Panc1 (cell line): ENCODE data around the gene CTSO. TPM values are rescaled to one million over a fixed set of nuclear protein-coding genes. Genes with fewer than 3 reads are reported as not detected.

Experiments
- ATAC-seq: fragments of 200-7000 bp; cut with Tn5 transposase; 2 replicates; pipeline ENCODE4 v1.9.1; 2020; ENCODE audit warnings: mild to moderate bottlenecking, moderate library complexity
- BruUV-seq: library from RNA; stranded (reverse); fragments of 400-500 nt; replicated peaks from 2 replicates; lab custom pipeline; 2021; lab: Mats Ljungman, UMichigan
- CTCF ChIA-PET: fragments of 300-600 bp; sonication (Branson Sonifier 250); formaldehyde crosslinking; loops from one replicate; lab custom pipeline; 2022; ENCODE audit warnings: antibody characterized with exemption; lab: Charles Lee
- POLR2A ChIA-PET: fragments of 300-600 bp; sonication (Branson Sonifier 250); formaldehyde crosslinking; loops from one replicate; lab custom pipeline; 2022; ENCODE audit warnings: antibody characterized with exemption; lab: Charles Lee
- DNase-seq: peaks from one replicate; pipeline ENCODE4 v3.0.0-alpha.2; 2010; ENCODE audit warnings: low read depth, low spot score
- H3K27ac ChIP-seq: 2 replicates; pipeline ENCODE4 v1.5.1; 2011; ENCODE audit warnings: mild to moderate bottlenecking, low read length, inconsistent platforms
- H3K27me3 ChIP-seq: fragments of 200-500 bp; sonication (Bioruptor generic); 2 replicates; pipeline ENCODE4 v1.6.0; 2014; ENCODE audit warnings: low read length, inconsistent platforms; ENCODE audit not compliant: control insufficient read depth, insufficient read depth
- H3K36me3 ChIP-seq: fragments of 200-500 bp; sonication (Bioruptor generic); 2 replicates; pipeline ENCODE4 v1.5.1; 2014; ENCODE audit warnings: inconsistent platforms, mild to moderate bottlenecking, low read length, moderate library complexity; ENCODE audit not compliant: control insufficient read depth, insufficient read depth
- H3K4me1 ChIP-seq: 2 replicates; pipeline ENCODE4 v1.5.1; 2011; ENCODE audit warnings: inconsistent platforms, mild to moderate bottlenecking, low read length, moderate library complexity; ENCODE audit not compliant: control insufficient read depth, insufficient read depth
- H3K4me3 ChIP-seq, 2 experiments: 2 replicates each; pipeline ENCODE4 v1.5.1; 2011 to 2012; ENCODE audit warnings: low read depth in 2 of 2, low read length in 2 of 2, mild to moderate bottlenecking in 2 of 2, inconsistent platforms in 1 of 2, moderate library complexity in 1 of 2
- H3K9me3 ChIP-seq: fragments of 200-500 bp; sonication (Bioruptor generic); 2 replicates; pipeline ENCODE4 v1.5.1; 2014; ENCODE audit warnings: low read depth, mild to moderate bottlenecking, inconsistent platforms, low read length, moderate library complexity; ENCODE audit not compliant: control insufficient read depth, insufficient read depth
- POLR2AphosphoS5 ChIP-seq: IDR thresholded peaks from 2 replicates; pipeline ENCODE4 v1.6.1; 2012; ENCODE audit warnings: mild to moderate bottlenecking, low read depth, low read length, moderate library complexity
- SIN3A ChIP-seq: IDR thresholded peaks from 2 replicates; pipeline ENCODE4 v1.6.1; 2012; ENCODE audit warnings: low read depth, mild to moderate bottlenecking, low read length, moderate library complexity, borderline replicate concordance; ENCODE audit not compliant: insufficient read depth
- TCF7L2 ChIP-seq: IDR thresholded peaks from 2 replicates; pipeline ENCODE4 v1.6.1; 2011; ENCODE audit warnings: mild to moderate bottlenecking, low read depth, low read length, inconsistent platforms
- in situ Hi-C: cut with HindIII; loops from 2 replicates; pipeline ENCODE4 v1.10.0; 2016; ENCODE audit warnings: low sequenced_read_pairs, low pct_unique_long_range_greater_than_20kb
- intact Hi-C: fragments of 100-400 bp; cut with micrococcal nuclease; formaldehyde crosslinking; loops from one replicate; pipeline ENCODE4 v1.10.0; 2022; ENCODE audit not compliant: unreplicated experiment
- total RNA-seq: library from RNA; stranded (reverse); gene quantifications from one replicate; pipeline ENCODE4 v1.2.1, GENCODE V29; 2021; ENCODE audit not compliant: unreplicated experiment
- TF ChIP-seq, protein P1 (sequence below), 2 experiments: IDR thresholded peaks; 2 replicates each; pipeline ENCODE4 v1.6.1; 2011 to 2012; ENCODE audit warnings: low read depth in 2 of 2, control low read depth in 1 of 2, low read length in 1 of 2, mild to moderate bottlenecking in 1 of 2, moderate library complexity in 1 of 2; ENCODE audit not compliant: insufficient read depth in 1 of 2
- TF ChIP-seq, protein P2 (sequence below): fragments of 450-650 bp; IDR thresholded peaks from 2 replicates; pipeline ENCODE4 v1.5.1; 2017; ENCODE audit warnings: mild to moderate bottlenecking

Gene CTSO
- total RNA-seq, 1 experiment from 2014 or later, result 3.3 TPM

- in situ Hi-C loops (no loop called here), intact Hi-C loops (no loop called here)
- H3K4me1 ChIP-seq, result no peaks in the 10 kb centered on the region
- H3K9me3 ChIP-seq, result no peaks in the 10 kb centered on the region
- H3K27ac ChIP-seq, result no peak overlapping the region
- ChIA-PET POLR2A (no interaction called here), CTCF (no interaction called here)
- no peak for ATAC-seq
- H3K4me3 ChIP-seq, result no peak overlapping the region
- BruUV-seq, result no TSS peak
- H3K27me3 ChIP-seq, result no peaks in the 10 kb centered on the region
- TF ChIP-seq, protein P1, sequence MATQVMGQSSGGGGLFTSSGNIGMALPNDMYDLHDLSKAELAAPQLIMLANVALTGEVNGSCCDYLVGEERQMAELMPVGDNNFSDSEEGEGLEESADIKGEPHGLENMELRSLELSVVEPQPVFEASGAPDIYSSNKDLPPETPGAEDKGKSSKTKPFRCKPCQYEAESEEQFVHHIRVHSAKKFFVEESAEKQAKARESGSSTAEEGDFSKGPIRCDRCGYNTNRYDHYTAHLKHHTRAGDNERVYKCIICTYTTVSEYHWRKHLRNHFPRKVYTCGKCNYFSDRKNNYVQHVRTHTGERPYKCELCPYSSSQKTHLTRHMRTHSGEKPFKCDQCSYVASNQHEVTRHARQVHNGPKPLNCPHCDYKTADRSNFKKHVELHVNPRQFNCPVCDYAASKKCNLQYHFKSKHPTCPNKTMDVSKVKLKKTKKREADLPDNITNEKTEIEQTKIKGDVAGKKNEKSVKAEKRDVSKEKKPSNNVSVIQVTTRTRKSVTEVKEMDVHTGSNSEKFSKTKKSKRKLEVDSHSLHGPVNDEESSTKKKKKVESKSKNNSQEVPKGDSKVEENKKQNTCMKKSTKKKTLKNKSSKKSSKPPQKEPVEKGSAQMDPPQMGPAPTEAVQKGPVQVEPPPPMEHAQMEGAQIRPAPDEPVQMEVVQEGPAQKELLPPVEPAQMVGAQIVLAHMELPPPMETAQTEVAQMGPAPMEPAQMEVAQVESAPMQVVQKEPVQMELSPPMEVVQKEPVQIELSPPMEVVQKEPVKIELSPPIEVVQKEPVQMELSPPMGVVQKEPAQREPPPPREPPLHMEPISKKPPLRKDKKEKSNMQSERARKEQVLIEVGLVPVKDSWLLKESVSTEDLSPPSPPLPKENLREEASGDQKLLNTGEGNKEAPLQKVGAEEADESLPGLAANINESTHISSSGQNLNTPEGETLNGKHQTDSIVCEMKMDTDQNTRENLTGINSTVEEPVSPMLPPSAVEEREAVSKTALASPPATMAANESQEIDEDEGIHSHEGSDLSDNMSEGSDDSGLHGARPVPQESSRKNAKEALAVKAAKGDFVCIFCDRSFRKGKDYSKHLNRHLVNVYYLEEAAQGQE (IDR thresholded peaks at IDR 0.05; ENCODE audit: insufficient read depth in 1 of 2, low read depth in 2 of 2, low read length in 1 of 2), result no peak
- TF ChIP-seq TCF7L2 (no peak), SIN3A (no peak), POLR2AphosphoS5 (no peak)
- TF ChIP-seq, protein P2, sequence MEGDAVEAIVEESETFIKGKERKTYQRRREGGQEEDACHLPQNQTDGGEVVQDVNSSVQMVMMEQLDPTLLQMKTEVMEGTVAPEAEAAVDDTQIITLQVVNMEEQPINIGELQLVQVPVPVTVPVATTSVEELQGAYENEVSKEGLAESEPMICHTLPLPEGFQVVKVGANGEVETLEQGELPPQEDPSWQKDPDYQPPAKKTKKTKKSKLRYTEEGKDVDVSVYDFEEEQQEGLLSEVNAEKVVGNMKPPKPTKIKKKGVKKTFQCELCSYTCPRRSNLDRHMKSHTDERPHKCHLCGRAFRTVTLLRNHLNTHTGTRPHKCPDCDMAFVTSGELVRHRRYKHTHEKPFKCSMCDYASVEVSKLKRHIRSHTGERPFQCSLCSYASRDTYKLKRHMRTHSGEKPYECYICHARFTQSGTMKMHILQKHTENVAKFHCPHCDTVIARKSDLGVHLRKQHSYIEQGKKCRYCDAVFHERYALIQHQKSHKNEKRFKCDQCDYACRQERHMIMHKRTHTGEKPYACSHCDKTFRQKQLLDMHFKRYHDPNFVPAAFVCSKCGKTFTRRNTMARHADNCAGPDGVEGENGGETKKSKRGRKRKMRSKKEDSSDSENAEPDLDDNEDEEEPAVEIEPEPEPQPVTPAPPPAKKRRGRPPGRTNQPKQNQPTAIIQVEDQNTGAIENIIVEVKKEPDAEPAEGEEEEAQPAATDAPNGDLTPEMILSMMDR, result no peak
- no peak for DNase-seq
- H3K36me3 ChIP-seq, result no peaks in the 10 kb centered on the region
Measured at GRCh38 chr4:155999725-156000124, 46.1 kb upstream of the CTSO start.

GRCh38 chr4:155995069-155995468 is 41.4 kb upstream of the CTSO start:
- H3K27me3 ChIP-seq, result no peaks in the 10 kb centered on the region
- POLR2A ChIA-PET, result no interaction called here
- intact Hi-C loops, result no loop called here
- in situ Hi-C loops, result no loop called here
- H3K4me1 ChIP-seq, result no peaks in the 10 kb centered on the region
- TF ChIP-seq SIN3A, result no peak
- BruUV-seq, result no TSS peak
- H3K9me3 ChIP-seq, result no peaks in the 10 kb centered on the region
- CTCF ChIA-PET, result no interaction called here
- no peak overlapping the region for H3K27ac ChIP-seq
- DNase-seq (no peak), ATAC-seq (no peak)
- H3K4me3 ChIP-seq, result no peak overlapping the region
- H3K36me3 ChIP-seq, result no peaks in the 10 kb centered on the region

DNA sequence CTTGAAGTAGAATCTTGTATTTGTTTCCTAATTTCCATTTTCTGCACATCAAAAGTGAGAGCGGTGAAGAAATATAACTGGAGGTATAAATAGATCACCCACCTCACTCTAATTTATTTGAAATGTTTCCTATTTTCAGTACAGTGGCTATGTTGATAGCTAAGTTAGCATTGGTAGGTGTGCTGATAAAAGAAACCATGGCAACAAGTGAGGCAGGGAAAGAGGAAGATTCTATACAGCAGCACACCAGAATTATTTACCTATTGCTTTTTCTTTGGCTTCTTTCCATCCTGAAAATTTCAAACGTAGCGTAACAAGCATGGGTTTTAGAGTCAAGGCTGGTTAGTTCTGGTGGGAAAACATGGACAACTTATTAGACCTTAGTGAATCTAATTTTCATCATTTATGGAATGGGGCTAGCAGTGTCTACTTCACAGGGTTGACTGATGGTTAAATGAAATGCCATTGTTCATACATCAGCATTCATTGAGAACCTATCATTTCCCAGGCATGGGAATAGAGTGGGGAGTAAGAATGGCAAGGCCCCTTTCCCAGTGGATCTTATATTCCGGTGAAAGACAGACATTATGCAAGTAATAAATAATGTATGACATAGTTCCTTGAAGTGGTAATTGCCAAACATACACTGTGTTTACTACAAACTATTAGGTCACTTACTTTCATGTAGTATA is 30.6 kb upstream of the CTSO start:
- ATAC-seq, result no peak
- in situ Hi-C loops, result no loop called here
- H3K4me1 ChIP-seq, result no peaks in the 10 kb centered on the region
- no peaks in the 10 kb centered on the region for H3K9me3 ChIP-seq
- H3K36me3 ChIP-seq, result no peaks in the 10 kb centered on the region
- DNase-seq, result no peak
- ChIA-PET CTCF (no interaction called here), POLR2A (no interaction called here)
- H3K27me3 ChIP-seq, result no peaks in the 10 kb centered on the region
- intact Hi-C loops, result no loop called here
- no peak overlapping the region for H3K27ac ChIP-seq
- BruUV-seq, result no TSS peak
- no peak for TF ChIP-seq SIN3A
- TF ChIP-seq TCF7L2, result no peak
- TF ChIP-seq, protein P2, result no peak
- TF ChIP-seq, protein P1 (IDR thresholded peaks at IDR 0.05; ENCODE audit: insufficient read depth in 1 of 2, low read depth in 2 of 2, low read length in 1 of 2), result no peak
- TF ChIP-seq POLR2AphosphoS5, result no peak
- H3K4me3 ChIP-seq, result no peak overlapping the region
